ENCODE data around the gene GNAT2. TPM values are rescaled to one million over a fixed set of nuclear protein-coding genes. Genes with fewer than 3 reads are reported as not detected.

Gene GNAT2
- total RNA-seq, 1 donor from 2014 or later, result not detected

- Histone ChIP-seq H3K4me1 (ENCODE audit: control insufficient read depth in 3 of 3, insufficient read depth in 3 of 3, low read length in 3 of 3) (peaks cover 31 to 43% (median 35%) of the 10 kb centered on the region in 3 donors), H3K9me3 (ENCODE audit: control insufficient read depth in 3 of 3, low read length in 3 of 3) (no peaks in the 10 kb centered on the region), H3K27me3 (ENCODE audit: control insufficient read depth in 3 of 3, insufficient read depth in 3 of 3, low read length in 3 of 3) (no peaks in the 10 kb centered on the region), H3K27ac (ENCODE audit: low read depth, low read length) (no peak overlapping the region), H3K4me3 (ENCODE audit: low read length in 3 of 3) (no peak overlapping the region), H3K36me3 (ENCODE audit: control insufficient read depth in 3 of 3, insufficient read depth in 3 of 3, low read length in 3 of 3) (peaks cover 0 to 2% (median 2%) of the 10 kb centered on the region in 3 donors), H3K9ac (ENCODE audit: low read depth in 1 of 3, low read length in 3 of 3) (no peak overlapping the region)
These were observed 2.9 kb upstream of the GNAT2 start for GRCh38 chr1:109622137-109622892.

DNA sequence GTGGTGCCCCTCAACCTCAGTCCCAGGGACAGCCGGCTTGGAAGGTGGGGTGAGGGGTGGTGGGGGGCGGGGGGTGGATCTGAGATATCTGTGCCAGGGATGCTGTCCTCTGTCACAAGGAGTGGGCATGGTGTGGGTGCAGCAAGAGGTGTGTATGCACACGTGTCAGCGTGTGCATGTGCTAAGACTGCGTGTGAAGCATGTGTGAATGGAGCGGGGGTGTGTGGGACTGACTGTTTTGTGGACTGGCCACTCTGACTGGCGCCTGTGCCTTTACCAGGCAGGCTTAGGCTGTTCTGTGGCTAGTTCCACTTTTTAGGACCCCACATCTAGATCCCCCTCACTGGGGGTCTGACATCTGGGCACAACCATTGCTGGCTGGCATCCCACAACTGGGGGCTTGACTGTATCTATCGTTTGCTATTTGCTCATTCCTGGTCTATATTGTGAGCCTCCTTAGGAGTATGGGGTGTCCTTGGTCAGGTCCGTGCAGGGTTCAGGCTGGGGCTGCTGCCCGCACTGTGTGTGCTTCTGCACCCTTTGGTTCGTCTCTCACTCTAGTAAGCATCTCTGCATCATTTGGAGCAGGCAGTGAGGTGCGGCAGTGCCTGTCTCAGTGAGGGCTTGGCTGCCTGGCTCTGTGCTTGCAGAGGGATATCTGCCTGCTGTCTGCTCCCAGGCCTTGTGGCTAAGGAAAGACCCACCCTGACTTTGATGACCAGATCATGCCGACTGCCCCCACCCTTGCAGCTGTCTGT, 2.1 kb upstream of the GNAT2 start:
- Histone ChIP-seq H3K27me3 (ENCODE audit: control insufficient read depth in 3 of 3, insufficient read depth in 3 of 3, low read length in 3 of 3) (no peaks in the 10 kb centered on the region), H3K9me3 (ENCODE audit: control insufficient read depth in 3 of 3, low read length in 3 of 3) (no peaks in the 10 kb centered on the region), H3K4me3 (ENCODE audit: low read length in 3 of 3) (peak overlapping the region; percentile 78 to 90 (median 85)), H3K4me1 (ENCODE audit: control insufficient read depth in 3 of 3, insufficient read depth in 3 of 3, low read length in 3 of 3) (peaks cover 31 to 43% (median 35%) of the 10 kb centered on the region in 3 donors), H3K27ac (ENCODE audit: low read depth, low read length) (peak overlapping the region; percentile 75), H3K9ac (ENCODE audit: low read depth in 1 of 3, low read length in 3 of 3) (peak overlapping the region in 1 of 3 donors; percentile 64), H3K36me3 (ENCODE audit: control insufficient read depth in 3 of 3, insufficient read depth in 3 of 3, low read length in 3 of 3) (no peaks in the 10 kb centered on the region)

GRCh38 chr1:109620841-109621286, 1.4 kb upstream of the GNAT2 start:
- no peaks in the 10 kb centered on the region for H3K9me3 ChIP-seq (ENCODE audit: control insufficient read depth in 3 of 3, low read length in 3 of 3)
- H3K4me3 ChIP-seq (ENCODE audit: low read length in 3 of 3), result peak overlapping the region; percentile 78 to 90 (median 85)
- H3K27me3 ChIP-seq (ENCODE audit: control insufficient read depth in 3 of 3, insufficient read depth in 3 of 3, low read length in 3 of 3), result no peaks in the 10 kb centered on the region
- peak overlapping the region; percentile 76 to 86 (median 83) for H3K9ac ChIP-seq (ENCODE audit: low read depth in 1 of 3, low read length in 3 of 3)
- peak overlapping the region; percentile 75 for H3K27ac ChIP-seq (ENCODE audit: low read depth, low read length)
- no peaks in the 10 kb centered on the region for H3K36me3 ChIP-seq (ENCODE audit: control insufficient read depth in 3 of 3, insufficient read depth in 3 of 3, low read length in 3 of 3)
- peaks cover 31 to 43% (median 35%) of the 10 kb centered on the region in 3 donors for H3K4me1 ChIP-seq (ENCODE audit: control insufficient read depth in 3 of 3, insufficient read depth in 3 of 3, low read length in 3 of 3)

DNA sequence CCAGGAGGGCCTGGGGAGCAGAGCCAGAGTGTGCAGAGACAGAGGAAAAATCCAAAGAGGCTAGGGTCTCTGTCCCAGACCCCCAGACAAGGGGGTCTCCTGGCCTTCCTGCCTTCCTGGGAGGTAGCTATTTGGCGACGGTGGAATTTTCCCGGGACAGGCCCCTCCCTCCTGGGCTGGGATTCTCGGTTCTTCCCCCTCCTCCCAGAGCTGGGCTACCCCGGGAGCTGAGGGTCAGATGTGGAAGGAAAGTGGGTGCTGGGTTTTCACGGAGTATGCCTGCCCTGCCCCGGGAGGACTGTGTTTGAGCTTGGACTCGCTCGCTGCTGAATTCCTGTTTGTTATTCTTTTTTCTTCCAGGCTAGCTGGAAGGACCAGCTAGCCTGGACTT, 980 bp upstream of the GNAT2 start:
- no peaks in the 10 kb centered on the region for H3K9me3 ChIP-seq (ENCODE audit: control insufficient read depth in 3 of 3, low read length in 3 of 3)
- no peaks in the 10 kb centered on the region for H3K27me3 ChIP-seq (ENCODE audit: control insufficient read depth in 3 of 3, insufficient read depth in 3 of 3, low read length in 3 of 3)
- peak overlapping the region; percentile 76 to 86 (median 83) for H3K9ac ChIP-seq (ENCODE audit: low read depth in 1 of 3, low read length in 3 of 3)
- no peaks in the 10 kb centered on the region for H3K36me3 ChIP-seq (ENCODE audit: control insufficient read depth in 3 of 3, insufficient read depth in 3 of 3, low read length in 3 of 3)
- peaks cover 31 to 43% (median 35%) of the 10 kb centered on the region in 3 donors for H3K4me1 ChIP-seq (ENCODE audit: control insufficient read depth in 3 of 3, insufficient read depth in 3 of 3, low read length in 3 of 3)
- peak overlapping the region; percentile 75 for H3K27ac ChIP-seq (ENCODE audit: low read depth, low read length)
- peak overlapping the region; percentile 78 to 90 (median 85) for H3K4me3 ChIP-seq (ENCODE audit: low read length in 3 of 3)

- Histone ChIP-seq H3K4me3 (ENCODE audit: low read length in 3 of 3) (peak overlapping the region; percentile 78 to 90 (median 85)), H3K27me3 (ENCODE audit: control insufficient read depth in 3 of 3, insufficient read depth in 3 of 3, low read length in 3 of 3) (no peaks in the 10 kb centered on the region), H3K9me3 (ENCODE audit: control insufficient read depth in 3 of 3, low read length in 3 of 3) (no peaks in the 10 kb centered on the region), H3K9ac (ENCODE audit: low read depth in 1 of 3, low read length in 3 of 3) (peak overlapping the region; percentile 69 to 86 (median 83)), H3K36me3 (ENCODE audit: control insufficient read depth in 3 of 3, insufficient read depth in 3 of 3, low read length in 3 of 3) (no peaks in the 10 kb centered on the region), H3K4me1 (ENCODE audit: control insufficient read depth in 3 of 3, insufficient read depth in 3 of 3, low read length in 3 of 3) (peaks cover 24 to 39% (median 30%) of the 10 kb centered on the region in 3 donors), H3K27ac (ENCODE audit: low read depth, low read length) (peak overlapping the region; percentile 75)
These were observed 498 bp downstream of the GNAT2 start for GRCh38 chr1:109618661-109619575.

- Histone ChIP-seq H3K36me3 (ENCODE audit: control insufficient read depth in 3 of 3, insufficient read depth in 3 of 3, low read length in 3 of 3) (no peaks in the 10 kb centered on the region), H3K27me3 (ENCODE audit: control insufficient read depth in 3 of 3, insufficient read depth in 3 of 3, low read length in 3 of 3) (no peaks in the 10 kb centered on the region), H3K9ac (ENCODE audit: low read depth in 1 of 3, low read length in 3 of 3) (no peak overlapping the region), H3K4me3 (ENCODE audit: low read length in 3 of 3) (no peak overlapping the region), H3K4me1 (ENCODE audit: control insufficient read depth in 3 of 3, insufficient read depth in 3 of 3, low read length in 3 of 3) (peaks cover 22 to 27% (median 24%) of the 10 kb centered on the region in 3 donors), H3K9me3 (ENCODE audit: control insufficient read depth in 3 of 3, low read length in 3 of 3) (no peaks in the 10 kb centered on the region), H3K27ac (ENCODE audit: low read depth, low read length) (peak overlapping the region; percentile 34)
These were observed 2.1 kb downstream of the GNAT2 start for GRCh38 chr1:109617291-109617801.

DNA sequence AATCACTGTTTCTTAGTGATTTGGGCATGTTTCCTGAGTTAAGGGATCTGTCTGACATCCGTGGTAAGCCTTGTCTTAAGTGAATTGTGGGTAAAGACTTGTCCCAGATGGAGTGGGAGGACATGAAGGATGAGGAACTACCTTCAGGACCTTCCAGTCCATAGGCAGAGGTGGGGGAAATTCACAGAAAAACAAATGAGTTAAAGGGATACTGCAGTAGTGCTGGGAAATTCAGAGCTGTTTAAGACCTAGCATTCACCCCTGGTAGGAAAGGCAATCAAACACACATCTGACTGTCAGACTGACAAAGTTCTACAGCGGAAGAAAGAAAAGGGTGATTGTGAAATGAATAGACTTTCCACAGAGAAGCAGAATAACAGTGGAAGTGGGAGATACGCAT, 3.0 kb downstream of the GNAT2 start:
- Histone ChIP-seq H3K27me3 (ENCODE audit: control insufficient read depth in 3 of 3, insufficient read depth in 3 of 3, low read length in 3 of 3) (no peaks in the 10 kb centered on the region), H3K36me3 (ENCODE audit: control insufficient read depth in 3 of 3, insufficient read depth in 3 of 3, low read length in 3 of 3) (no peaks in the 10 kb centered on the region), H3K4me3 (ENCODE audit: low read length in 3 of 3) (no peak overlapping the region), H3K27ac (ENCODE audit: low read depth, low read length) (no peak overlapping the region), H3K9ac (ENCODE audit: low read depth in 1 of 3, low read length in 3 of 3) (no peak overlapping the region), H3K9me3 (ENCODE audit: control insufficient read depth in 3 of 3, low read length in 3 of 3) (no peaks in the 10 kb centered on the region), H3K4me1 (ENCODE audit: control insufficient read depth in 3 of 3, insufficient read depth in 3 of 3, low read length in 3 of 3) (peaks cover 17 to 18% (median 18%) of the 10 kb centered on the region in 3 donors)

DNA sequence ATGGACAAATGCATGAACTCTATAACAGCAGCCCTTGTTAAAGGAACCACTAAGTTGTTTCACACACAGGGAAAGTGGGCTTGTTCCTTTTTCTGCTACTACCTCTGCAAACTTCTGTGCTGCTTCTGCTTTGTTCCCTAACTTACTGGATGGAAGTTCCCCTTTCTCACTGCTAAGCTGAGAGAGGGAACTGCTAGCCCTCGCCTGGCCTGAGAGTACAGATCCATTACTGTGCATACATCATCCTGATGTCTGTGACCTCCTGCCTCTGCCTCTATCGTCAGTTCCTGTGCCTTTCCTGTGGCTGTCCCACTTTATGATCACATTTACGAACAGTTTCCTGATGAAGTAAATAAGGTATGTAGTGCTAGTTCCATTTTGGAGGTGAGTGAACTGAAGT, 3.5 kb downstream of the GNAT2 start:
- H3K4me1 ChIP-seq (ENCODE audit: control insufficient read depth in 3 of 3, insufficient read depth in 3 of 3, low read length in 3 of 3), result peaks cover 16 to 18% (median 17%) of the 10 kb centered on the region in 3 donors
- no peak overlapping the region for H3K9ac ChIP-seq (ENCODE audit: low read depth in 1 of 3, low read length in 3 of 3)

GRCh38 chr1:109613361-109614147, 5.9 kb downstream of the GNAT2 start:
- Histone ChIP-seq H3K27me3 (ENCODE audit: control insufficient read depth in 3 of 3, insufficient read depth in 3 of 3, low read length in 3 of 3) (no peaks in the 10 kb centered on the region), H3K36me3 (ENCODE audit: control insufficient read depth in 3 of 3, insufficient read depth in 3 of 3, low read length in 3 of 3) (no peaks in the 10 kb centered on the region), H3K9ac (ENCODE audit: low read depth in 1 of 3, low read length in 3 of 3) (no peak overlapping the region), H3K4me3 (ENCODE audit: low read length in 3 of 3) (no peak overlapping the region), H3K9me3 (ENCODE audit: control insufficient read depth in 3 of 3, low read length in 3 of 3) (no peaks in the 10 kb centered on the region), H3K27ac (ENCODE audit: low read depth, low read length) (no peak overlapping the region), H3K4me1 (ENCODE audit: control insufficient read depth in 3 of 3, insufficient read depth in 3 of 3, low read length in 3 of 3) (no peaks in the 10 kb centered on the region)

More for the DNA sequence above, 3.5 kb downstream of the GNAT2 start:
- Histone ChIP-seq H3K4me3 (ENCODE audit: low read length in 3 of 3) (no peak overlapping the region), H3K9me3 (ENCODE audit: control insufficient read depth in 3 of 3, low read length in 3 of 3) (no peaks in the 10 kb centered on the region), H3K36me3 (ENCODE audit: control insufficient read depth in 3 of 3, insufficient read depth in 3 of 3, low read length in 3 of 3) (no peaks in the 10 kb centered on the region), H3K27me3 (ENCODE audit: control insufficient read depth in 3 of 3, insufficient read depth in 3 of 3, low read length in 3 of 3) (no peaks in the 10 kb centered on the region), H3K27ac (ENCODE audit: low read depth, low read length) (no peak overlapping the region)
